GM12891 (cell line): Measurements from ENCODE around the gene WDR17.
"Not testable (repeated sequence)": the region's sequence is repeated elsewhere in the genome, so short reads cannot be mapped to it uniquely, and the experiment has no call there.

ENCODE experiments used
- DNase-seq: peaks from one replicate; pipeline ENCODE4 v3.0.0; 2011; ENCODE audit warnings: low spot score; ENCODE audit not compliant: insufficient read length
- FAIRE-seq: peaks from 2 replicates; lab custom pipeline; 2011; peaks lifted over from hg19 to GRCh38; lab: Jason Lieb, UNC
- PAX5 ChIP-seq: IDR thresholded peaks from 2 replicates; pipeline ENCODE4 v1.6.1; 2011; ENCODE audit warnings: low read length, moderate library complexity, mild to moderate bottlenecking; ENCODE audit not compliant: insufficient read depth, severe bottlenecking
- POLR2A ChIP-seq: IDR thresholded peaks from 2 replicates; pipeline ENCODE4 v1.6.1; 2011; ENCODE audit warnings: low read depth, low read length, control low read depth
- POLR2AphosphoS5 ChIP-seq: IDR thresholded peaks from 2 replicates; pipeline ENCODE4 v1.6.1; 2011; ENCODE audit warnings: low read depth, low read length, control low read depth
- POU2F2 ChIP-seq: IDR thresholded peaks from 2 replicates; pipeline ENCODE4 v1.6.1; 2011; ENCODE audit warnings: low read depth, mild to moderate bottlenecking, control low read depth, low read length, moderate library complexity
- SPI1 ChIP-seq: IDR thresholded peaks from 2 replicates; pipeline ENCODE4 v1.6.1; 2011; ENCODE audit warnings: low read depth, low read length, control low read depth
- TAF1 ChIP-seq: IDR thresholded peaks from 2 replicates; pipeline ENCODE4 v1.6.1; 2011; ENCODE audit warnings: low read depth, low read length, control low read depth

Gene WDR17

DNA sequence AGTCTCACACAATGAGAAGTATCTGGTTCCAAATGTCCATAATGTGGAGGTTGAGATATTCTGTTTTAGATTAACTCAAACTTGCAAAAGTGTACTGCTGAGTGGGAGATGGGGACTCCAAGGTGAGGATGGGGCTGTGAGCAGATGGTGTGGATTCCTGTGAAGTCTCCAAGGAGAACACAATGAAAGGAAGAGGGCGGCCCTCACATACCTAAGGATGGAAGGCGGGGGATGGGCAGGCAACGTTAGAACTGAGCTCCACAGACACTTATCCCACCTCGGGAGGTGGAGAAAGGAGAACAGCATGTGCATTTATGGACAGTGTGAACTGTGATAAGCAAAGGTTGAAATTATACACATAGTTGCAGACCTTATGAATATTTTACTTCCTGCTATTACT, 139.7 kb downstream of the WDR17 start:
- no peak for TF ChIP-seq POU2F2
- no peak for TF ChIP-seq TAF1
- TF ChIP-seq PAX5: no peak
- no peak for TF ChIP-seq POLR2A
- TF ChIP-seq POLR2AphosphoS5: no peak
- TF ChIP-seq SPI1: no peak
- DNase-seq (no peak), FAIRE-seq (no peak)

DNA sequence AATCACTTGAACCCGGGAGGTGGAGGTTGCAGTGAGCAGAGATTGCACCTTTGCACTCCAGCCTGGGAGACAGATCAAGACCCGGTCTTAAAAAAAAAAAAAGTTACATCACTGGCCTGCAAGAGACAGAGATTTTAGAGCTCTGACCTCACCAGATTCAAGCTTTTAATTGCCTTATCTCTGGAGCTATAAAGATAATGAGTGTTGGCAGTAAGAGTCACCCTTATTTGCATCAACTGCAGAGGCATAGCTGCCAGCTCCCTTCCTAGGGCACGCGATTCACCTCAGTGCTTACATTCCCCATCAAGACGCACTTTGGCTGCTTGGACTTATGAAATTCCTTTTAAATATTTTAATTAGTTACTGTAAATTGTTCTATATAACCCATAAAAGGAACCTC, 142.2 kb downstream of the WDR17 start:
- no peak for DNase-seq
- no peak for FAIRE-seq
- TF ChIP-seq POU2F2: no peak
- no peak for TF ChIP-seq SPI1
- TF ChIP-seq POLR2A: no peak
- TF ChIP-seq TAF1: no peak
- no peak for TF ChIP-seq PAX5
- TF ChIP-seq POLR2AphosphoS5: no peak

DNA sequence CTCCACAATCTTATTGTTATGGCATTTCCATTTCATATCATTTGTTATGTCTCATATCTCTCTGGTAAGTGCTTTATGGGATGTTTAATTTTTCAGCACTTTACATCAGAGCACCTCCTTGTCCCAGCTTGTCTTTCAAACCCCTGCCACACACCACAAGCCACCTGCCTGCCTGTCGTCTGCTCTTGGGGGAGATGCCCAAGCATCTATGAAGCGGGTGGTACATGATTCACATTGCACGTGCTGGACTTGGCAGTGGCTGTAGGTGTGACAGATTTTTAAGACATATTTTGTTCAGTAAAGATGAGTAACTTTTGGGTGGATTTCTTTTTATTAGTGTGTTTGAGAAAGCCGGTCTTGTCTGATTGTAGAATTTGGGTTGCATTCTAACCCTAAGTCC, 143.9 kb downstream of the WDR17 start:
- FAIRE-seq (no peak), DNase-seq (no peak)
- TF ChIP-seq POU2F2 (no peak), TAF1 (no peak), POLR2A (no peak), SPI1 (no peak), PAX5 (no peak), POLR2AphosphoS5 (no peak)

DNA sequence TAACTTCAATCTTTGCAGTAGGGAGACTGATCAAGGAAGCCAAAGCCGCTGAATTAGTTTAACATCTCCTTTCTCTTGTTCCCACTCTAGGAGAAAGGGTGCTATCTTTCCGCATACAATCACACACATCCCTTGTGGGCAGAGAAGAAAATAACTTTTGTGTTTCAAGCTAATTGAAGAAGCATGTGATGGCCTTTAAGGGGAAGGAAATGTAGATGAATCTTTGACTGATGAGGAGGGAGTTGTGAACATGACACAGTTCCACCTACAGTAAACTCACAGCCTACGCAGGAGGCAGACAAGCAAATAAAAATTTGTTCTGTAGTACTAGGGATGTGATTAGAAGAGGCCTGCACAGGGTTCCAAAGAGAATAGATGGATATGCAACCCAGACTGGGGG, 144.5 kb downstream of the WDR17 start:
- DNase-seq (no peak), FAIRE-seq (no peak)
- TF ChIP-seq TAF1: no peak
- TF ChIP-seq PAX5: no peak

DNA sequence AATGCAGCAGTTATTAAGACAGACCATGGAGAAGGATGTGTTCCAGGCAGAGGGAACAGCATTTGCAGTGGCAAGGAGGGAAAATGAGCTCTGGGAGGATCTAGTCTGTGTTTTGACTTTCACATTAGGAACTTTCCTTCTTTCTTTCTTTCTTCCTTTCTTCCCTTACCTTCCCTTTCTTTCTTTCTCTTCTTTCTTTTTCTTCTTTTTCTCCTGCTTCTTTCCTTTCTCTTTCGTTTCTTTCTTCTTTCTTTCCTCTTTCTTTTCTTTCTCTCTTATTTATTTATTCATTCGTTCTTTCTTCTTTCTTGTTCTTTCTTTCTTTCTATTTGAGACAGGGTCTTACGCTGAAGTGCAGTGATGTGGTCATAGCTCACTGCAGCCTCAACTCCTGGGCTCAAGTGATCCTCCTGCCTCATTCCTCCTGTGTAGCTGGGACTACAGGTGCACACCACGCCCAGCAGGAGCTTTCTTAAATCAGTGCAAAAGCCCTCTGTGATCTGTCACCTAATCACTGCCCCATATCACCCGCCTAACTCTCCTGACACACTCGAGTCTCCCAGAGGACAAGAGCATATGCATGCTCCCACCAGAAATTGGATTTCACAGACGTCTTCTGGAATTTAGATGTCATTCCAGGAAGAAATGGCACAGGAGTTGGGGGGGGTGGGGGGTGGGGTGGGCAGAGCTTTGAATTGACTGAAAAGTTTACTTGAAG, 145.1 kb downstream of the WDR17 start:
- FAIRE-seq: no peak
- no peak for DNase-seq
- TF ChIP-seq POLR2A (no peak), PAX5 (no peak), SPI1 (no peak), POU2F2 (no peak), TAF1 (no peak), POLR2AphosphoS5 (no peak)

DNA sequence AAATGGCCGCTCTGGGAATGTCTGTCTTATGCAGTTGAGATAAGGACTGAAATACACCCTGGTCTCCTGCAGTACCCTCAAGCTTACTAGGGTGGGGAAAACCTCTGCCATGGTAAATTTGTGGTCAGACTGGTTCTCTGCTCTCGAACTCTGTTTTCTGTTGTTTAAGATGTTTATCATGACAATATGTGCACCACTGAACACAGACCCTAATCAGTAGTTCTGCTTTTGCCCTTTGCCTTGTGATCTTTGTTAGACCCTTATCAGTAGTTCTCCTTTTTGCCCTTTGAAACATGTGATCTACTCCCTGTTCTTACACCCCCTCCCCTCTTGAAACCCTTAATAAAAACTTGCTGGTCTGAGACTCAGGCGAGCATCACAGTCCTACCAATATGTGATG, 146.7 kb downstream of the WDR17 start:
- not testable (repeated sequence) for DNase-seq, FAIRE-seq

DNA sequence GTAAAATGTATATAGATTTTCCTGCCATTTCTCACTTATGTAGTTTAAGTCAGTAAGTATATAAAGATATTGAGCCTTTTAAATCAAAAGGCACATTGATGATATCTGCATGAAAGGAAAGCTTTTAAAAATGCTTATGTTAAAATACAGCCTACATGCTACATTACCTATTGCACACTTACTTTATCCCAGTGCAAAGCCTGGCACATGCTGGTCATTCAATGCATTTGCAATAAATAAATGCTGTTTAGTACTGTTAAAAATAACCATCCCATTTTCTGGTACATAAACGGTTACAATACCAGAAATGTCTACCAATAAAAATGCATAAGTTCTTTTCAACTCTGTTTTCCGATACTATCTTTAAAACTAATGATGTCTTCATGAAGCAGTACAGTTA, 151.9 kb downstream of the WDR17 start:
- FAIRE-seq: no peak
- TF ChIP-seq TAF1: no peak
- DNase-seq: no peak

DNA sequence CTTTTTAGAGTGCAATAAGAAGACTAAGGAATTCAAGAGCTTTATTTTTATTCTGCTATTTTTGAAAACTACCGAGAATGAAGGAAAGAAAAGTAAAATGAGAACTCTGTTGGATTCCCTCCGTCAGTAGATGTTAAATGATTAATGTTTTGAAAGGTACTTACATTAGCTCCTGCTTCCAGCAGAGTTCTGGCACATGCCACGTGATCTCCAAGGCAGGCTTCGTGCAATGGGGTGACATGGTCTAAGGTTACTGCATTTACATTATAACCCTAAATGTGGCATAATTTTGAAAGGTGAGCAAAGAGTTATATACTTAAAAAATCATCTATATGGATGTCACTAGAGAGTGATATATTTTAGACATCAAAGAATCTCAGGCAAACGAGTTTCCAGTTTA, 156.5 kb downstream of the WDR17 start:
- FAIRE-seq (no peak), DNase-seq (no peak)
- TF ChIP-seq SPI1: no peak
- TF ChIP-seq POLR2AphosphoS5: no peak
- no peak for TF ChIP-seq PAX5
- TF ChIP-seq POU2F2: no peak
- no peak for TF ChIP-seq POLR2A
- TF ChIP-seq TAF1: no peak

DNA sequence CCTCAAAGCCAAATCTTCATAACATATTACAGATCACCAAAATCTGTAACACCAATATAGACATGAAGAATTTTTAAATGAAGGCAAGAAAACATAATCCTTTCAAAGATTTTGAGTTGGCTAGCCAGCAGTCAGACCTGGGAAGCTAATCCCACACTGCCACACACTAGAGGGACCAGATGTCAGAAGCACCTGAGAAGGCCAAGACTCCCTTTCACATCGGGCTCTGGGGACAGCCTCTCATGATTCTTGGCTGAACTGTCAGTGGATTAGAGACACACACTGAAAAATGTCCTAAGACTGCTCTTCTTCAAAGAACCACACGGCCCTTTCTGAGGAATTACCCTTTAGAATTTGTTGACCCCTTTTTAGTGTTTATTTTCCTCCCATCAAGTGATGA, 157.9 kb downstream of the WDR17 start:
- DNase-seq: no peak
- no peak for FAIRE-seq
- no peak for TF ChIP-seq POLR2AphosphoS5
- no peak for TF ChIP-seq TAF1
- TF ChIP-seq PAX5: no peak
- TF ChIP-seq POLR2A: no peak
- no peak for TF ChIP-seq SPI1
- no peak for TF ChIP-seq POU2F2

DNA sequence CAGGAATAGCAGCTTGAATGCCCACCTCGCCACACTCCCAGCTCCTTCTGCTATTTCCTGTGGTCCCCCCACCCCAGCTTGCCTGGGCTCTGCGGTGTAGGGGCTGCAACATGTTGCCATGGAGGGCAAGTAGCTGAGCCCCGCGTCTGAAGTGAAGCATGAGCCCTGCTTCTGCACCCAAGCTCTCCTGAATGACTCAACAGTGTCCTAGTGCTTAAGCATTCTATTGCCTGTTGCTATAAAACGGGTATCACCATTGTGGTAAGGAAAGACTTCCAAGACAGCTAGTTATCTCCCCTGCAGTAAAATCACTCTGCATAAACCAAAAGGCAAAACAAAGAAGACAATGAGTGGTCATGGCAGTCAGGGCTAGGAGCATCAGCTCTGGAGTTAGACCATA, 161.1 kb downstream of the WDR17 start:
- TF ChIP-seq POU2F2 (no peak), PAX5 (no peak), POLR2A (no peak), SPI1 (no peak), POLR2AphosphoS5 (no peak), TAF1 (no peak)
- FAIRE-seq (no peak), DNase-seq (no peak)

DNA sequence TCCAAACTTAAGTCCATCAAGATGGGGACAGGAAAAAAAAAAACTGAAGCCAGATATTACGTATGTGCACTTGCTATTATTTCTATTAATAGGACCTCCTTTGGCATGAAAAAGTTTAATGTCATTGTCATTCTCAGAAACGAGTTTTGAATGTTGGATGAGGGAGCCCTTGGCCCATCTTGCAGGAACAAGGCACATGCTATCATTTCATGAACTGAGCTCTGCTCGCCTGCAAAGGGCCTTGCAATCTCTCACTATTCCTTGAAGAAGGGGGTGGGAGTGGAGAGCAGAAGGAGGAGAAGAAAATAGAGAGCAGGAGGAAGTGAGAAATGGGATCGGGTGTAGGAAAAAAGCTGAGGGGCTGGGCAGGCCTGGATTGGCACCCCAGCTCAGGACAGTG, 164.0 kb downstream of the WDR17 start:
- DNase-seq (no peak), FAIRE-seq (no peak)
- no peak for TF ChIP-seq POU2F2
- TF ChIP-seq TAF1: no peak
- no peak for TF ChIP-seq SPI1
- TF ChIP-seq PAX5: no peak
- TF ChIP-seq POLR2A: no peak
